NCI-H1694 treated with DMSO at 0.1 percent for 48 hours (cell line): ENCODE results near the gene RIPPLY3.
A peak's percentile ranks its signal among the peaks of the same experiment; 100 is the strongest.
"Not testable (repeated sequence)": the region's sequence is repeated elsewhere in the genome, so short reads cannot be mapped to it uniquely, and the experiment has no call there.

Source experiments
- DNase-seq: peaks from one replicate; lab custom pipeline; 2025; lab: John Stamatoyannopoulos, UW

The RIPPLY3 gene

GRCh38 chr21:36981049-36981391, 25.5 kb upstream of the RIPPLY3 start:
- no peak for DNase-seq

GRCh38 chr21:36981977-36982700, 24.4 kb upstream of the RIPPLY3 start:
- DNase-seq, result no peak

GRCh38 chr21:36985751-36986594, 20.5 kb upstream of the RIPPLY3 start:
- DNase-seq, result no peak

GRCh38 chr21:36987845-36988244, 18.7 kb upstream of the RIPPLY3 start:
- DNase-seq, result no peak

GRCh38 chr21:36988536-36988935, 18.0 kb upstream of the RIPPLY3 start:
- no peak for DNase-seq

DNA sequence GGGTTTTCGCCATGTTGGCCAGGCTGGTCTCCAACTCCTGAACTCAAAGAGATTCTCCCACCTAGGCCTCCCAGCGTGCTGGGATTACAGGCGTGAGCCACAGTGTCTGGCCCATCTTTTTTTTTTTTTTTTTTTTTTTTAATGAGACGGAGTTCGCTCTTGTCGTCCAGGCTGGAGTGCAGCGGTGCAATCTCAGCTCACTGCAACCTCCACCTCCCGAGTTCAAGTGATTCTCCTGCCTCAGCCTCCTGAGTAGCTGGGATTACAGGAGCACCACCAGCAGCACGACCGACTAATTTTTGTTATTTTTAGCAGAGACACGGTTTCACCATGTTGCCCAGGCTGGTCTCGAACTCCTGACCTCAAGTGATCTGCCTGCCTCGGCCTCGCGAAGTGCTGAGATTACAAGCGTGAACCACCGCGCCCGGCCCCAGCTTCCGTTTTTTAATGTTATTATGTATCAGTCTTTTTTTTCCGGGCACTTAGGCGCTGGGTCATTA, 17.3 kb upstream of the RIPPLY3 start:
- DNase-seq, result not testable (repeated sequence)

DNA sequence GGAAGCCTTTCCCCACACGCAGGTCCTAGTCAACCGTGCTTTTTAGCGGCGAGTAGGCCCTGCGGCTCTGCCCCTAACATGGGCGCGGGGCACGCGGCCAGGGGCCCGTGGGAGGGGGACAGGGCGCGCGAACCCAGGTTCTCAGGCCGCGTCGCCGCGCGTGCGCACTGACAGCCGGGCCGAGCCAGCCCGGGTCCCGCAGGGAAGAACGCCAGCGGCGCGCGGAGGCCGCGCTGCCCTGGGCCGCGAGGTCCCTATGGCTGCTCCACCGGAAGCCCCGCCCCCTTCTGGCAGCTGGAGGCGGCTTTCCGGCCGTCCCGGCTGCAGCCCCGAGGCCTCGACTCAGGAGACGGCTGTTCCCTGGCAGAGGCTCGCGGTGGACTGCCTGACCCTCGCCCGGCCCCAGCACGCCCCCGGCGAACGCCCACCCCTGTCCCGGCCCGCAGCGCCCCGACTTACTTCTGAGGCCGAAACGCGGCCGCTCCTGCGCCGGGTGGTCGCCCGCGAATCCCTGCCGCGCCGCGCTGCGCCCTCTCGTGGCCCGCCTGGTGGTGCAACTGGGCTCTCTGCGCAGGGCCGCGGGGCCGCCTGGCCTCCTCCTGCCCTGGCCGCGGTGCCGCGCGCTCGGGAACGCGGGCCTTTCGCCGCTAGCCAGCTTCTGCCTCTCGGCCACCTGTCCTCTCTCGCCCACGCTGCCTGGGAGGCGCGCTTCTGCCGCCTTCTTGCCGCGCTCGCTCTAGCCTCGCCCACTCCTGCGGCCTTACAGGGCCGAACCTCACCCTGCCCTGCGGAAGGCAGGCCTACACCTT, 16.6 kb upstream of the RIPPLY3 start:
- DNase-seq, result peak; percentile 92

DNA sequence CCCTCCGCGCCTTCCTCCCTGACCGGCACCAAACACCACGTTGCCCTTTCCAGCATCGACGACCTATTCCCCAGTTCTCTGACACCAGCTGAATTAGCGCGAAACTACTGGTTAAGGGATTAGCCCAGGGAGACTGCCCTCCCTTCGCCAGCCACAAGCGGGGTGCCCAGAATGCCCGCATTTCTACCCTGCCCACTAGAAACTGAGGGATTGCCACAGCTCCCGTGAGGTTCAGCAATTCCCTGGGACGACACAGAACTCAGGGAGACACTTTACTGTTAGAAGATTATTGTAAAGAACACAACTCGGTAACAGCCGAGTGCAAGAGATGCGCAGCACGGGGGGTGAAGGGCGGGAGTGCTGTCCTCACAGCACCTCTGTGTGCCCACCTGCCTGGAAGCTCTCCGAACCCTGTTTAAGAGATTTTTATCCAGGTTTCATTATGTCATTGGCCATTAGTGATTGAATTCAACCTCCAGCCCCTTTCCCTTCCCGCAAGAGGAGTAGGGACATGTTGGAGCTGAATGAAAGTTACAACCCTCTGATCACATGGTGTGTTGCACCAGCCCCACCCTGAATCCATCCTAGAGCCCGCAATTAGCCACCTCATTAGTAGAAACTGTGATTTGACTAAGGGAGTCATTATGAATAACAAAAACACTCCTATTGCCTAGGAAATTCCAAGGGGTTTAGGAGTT, 15.8 kb upstream of the RIPPLY3 start:
- no peak for DNase-seq

DNA sequence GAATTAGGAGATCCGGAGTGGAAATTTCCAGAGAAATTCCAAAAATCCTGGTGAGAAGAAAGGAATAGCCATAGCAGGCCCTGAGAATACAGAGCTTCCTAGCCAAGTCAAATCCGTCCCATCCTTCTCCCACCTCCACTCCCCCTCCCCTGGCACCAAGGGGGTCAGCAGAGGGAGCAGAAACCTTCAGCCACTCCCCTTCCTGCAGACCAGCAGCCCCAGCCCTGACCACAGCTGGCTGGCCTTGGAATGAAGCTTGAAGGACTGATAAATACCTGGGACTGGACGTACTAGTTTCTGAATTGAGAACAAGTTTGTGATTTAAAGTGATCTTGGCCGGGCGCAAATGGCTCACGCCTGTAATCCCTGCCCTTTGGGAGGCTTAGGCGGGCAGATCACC, 13.8 kb upstream of the RIPPLY3 start:
- no peak for DNase-seq

GRCh38 chr21:36994501-36995158, 11.9 kb upstream of the RIPPLY3 start:
- DNase-seq, result no peak

DNA sequence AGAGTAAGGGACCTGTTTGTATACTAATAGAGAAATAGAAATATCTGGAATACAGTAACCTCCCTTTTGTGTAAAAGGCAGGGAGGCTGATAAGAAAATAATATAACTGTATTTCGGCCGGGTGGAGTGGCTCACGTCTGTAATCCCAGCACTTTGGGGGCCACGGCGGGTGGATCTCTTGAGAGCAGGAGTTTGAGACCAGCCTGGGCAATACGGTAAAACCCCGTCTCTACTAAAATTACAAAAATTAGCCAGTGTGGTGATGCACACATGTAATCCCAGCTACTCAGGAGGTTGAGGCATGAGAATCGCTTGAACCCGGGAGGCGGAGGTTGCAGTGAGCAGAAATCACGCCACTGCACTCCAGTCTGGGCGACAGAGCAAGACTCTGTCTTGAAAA, 11.2 kb upstream of the RIPPLY3 start:
- not testable (repeated sequence) for DNase-seq

GRCh38 chr21:36999131-36999898, 7.2 kb upstream of the RIPPLY3 start:
- no peak for DNase-seq

DNA sequence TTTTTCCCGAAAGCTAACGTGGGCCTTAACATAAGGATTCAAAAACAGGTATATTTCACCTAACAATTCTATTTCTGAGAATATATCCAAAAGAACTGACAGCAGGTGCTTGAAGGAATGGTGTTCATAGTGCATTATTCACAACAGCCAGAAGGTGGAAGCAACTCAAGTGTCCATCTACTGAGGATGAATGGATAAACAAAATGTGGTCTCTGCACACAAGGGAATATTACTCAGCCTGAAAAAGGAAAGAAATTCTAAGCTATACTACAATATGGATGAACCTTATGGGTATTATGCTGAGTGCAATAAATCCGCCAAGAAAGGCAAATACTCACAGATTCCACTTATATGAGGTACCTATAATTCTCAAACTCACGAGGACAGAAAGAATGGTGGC, 6.1 kb upstream of the RIPPLY3 start:
- DNase-seq, result no peak

- DNase-seq, result no peak
Observed at GRCh38 chr21:37001441-37001840, 5.1 kb upstream of the RIPPLY3 start.

DNA sequence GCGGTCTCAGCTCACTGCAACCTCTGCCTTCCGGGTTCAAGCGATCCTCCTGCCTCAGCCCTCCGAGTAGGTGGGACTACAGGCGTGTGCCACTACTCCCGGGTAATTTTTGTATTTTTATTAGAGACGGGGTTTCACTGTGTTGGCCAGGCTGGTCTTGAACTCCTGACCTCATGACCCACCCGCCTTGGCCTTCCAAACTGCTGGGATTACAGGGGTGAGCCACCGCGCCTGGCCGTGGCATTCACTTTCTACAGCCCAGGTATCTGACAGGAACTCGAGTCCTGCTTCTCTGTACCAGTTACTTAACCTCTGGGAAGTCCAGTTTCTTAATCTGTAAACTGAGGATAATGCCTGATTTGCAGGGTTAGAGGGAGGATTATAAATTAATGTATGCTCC, 3.7 kb upstream of the RIPPLY3 start:
- DNase-seq, result not testable (repeated sequence)

GRCh38 chr21:37003917-37004316, 2.6 kb upstream of the RIPPLY3 start:
- not testable (repeated sequence) for DNase-seq

- DNase-seq, result no peak
Observed at GRCh38 chr21:37005548-37006485, 685 bp upstream of the RIPPLY3 start.

DNA sequence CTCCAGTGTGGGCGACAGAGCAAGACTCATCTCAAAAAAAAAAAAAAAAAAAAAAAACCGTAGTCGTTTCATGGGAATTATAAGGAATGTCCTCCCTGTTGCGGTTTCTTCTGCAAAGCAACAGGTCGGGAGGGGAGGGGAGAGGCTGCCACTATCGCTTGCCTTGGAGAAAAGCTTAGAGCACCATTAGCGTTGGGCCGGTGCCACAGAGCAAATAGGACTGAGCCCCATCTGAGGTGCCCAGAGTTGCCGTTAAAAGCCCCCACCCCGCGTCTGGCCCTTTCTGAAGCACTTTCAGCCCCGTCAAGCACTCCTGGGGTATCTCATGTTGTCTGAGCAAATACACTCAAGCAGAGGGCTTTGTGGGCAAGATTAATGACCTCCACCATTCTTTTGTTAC, 2.2 kb downstream of the RIPPLY3 start:
- no peak for DNase-seq

DNA sequence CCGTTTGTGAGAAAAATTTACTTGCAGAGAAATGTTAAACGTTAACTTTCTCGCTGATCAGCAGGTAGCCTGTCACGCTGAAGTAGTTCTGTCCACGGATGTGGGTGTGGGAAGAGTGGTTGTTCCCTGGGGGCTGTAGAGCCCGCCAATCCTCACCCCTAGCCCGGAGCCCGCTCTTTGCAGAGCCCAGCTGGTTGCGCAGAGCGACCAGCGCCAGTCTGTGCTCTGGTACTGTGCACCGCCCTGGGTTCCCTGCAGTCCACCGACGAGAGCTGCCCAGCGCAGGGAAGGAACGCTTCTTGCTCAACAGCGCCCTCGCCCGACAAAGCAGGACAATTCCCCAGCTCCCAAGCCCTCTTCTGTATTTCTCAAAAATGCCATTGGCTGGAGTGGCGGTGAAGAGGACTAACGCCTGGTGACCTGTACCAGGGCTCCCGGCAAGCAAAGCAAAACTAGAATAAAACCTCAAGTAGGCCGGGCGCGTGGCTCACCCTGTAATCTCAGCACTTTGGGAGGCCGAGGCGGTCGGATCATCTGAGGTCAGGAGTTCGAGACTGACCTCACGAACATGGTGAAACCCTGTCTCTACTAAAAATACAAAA, 3.3 kb downstream of the RIPPLY3 start:
- DNase-seq, result peak; percentile 96
